IMR-90 (cell line): ENCODE data around the gene POLR1E.

Experiments
- BHLHE40 ChIP-seq: fragments of 150-350 bp; IDR thresholded peaks from 2 replicates; pipeline ENCODE4 v1.6.1; 2016; ENCODE audit warnings: mild to moderate bottlenecking, low read depth, low read length
- CTCF ChIP-seq: conservative IDR thresholded peaks from 2 replicates; pipeline ENCODE4 v1.5.1; 2012; ENCODE audit warnings: mild to moderate bottlenecking, low read depth, low read length, improper control_type of control experiment
- POLR2A ChIP-seq: IDR thresholded peaks from 2 replicates; pipeline ENCODE4 v1.6.1; 2012; ENCODE audit warnings: mild to moderate bottlenecking, low read depth, low read length
- RAD21 ChIP-seq: IDR thresholded peaks from 2 replicates; pipeline ENCODE4 v1.6.1; 2012; ENCODE audit warnings: low read length, improper control_type of control experiment
- RCOR1 ChIP-seq: IDR thresholded peaks from 2 replicates; pipeline ENCODE4 v1.6.1; 2012; ENCODE audit warnings: mild to moderate bottlenecking, low read length, improper control_type of control experiment; ENCODE audit not compliant: insufficient replicate concordance
- USF2 ChIP-seq: fragments of 150-350 bp; IDR thresholded peaks from 2 replicates; pipeline ENCODE4 v1.6.1; 2017; ENCODE audit warnings: mild to moderate bottlenecking, antibody characterized with exemption, low read length, low read depth

GRCh38 chr9:37480759-37481158 is 5.0 kb upstream of the POLR1E start:
- TF ChIP-seq RAD21: no peak
- TF ChIP-seq BHLHE40: no peak
- TF ChIP-seq CTCF: no peak
- TF ChIP-seq RCOR1: no peak
- no peak for TF ChIP-seq USF2
- no peak for TF ChIP-seq POLR2A
